Astrocyte (in vitro differentiated cells and primary cell): ENCODE measurements around the gene TEX51. TPM values are rescaled to one million over a fixed set of nuclear protein-coding genes. Genes with fewer than 3 reads are reported as not detected.

Experiments
- DNase-seq: peaks from one replicate; pipeline ENCODE4 v3.0.0-alpha.2; 2010; ENCODE audit warnings: low read depth
- FAIRE-seq: peaks from 2 replicates; lab custom pipeline; 2011; peaks lifted over from hg19 to GRCh38; lab: Jason Lieb, UNC
- H2AFZ ChIP-seq: 2 replicates; pipeline ENCODE4 v1.6.0; 2012; ENCODE audit warnings: low read depth, low read length, inconsistent platforms
- H3K27ac ChIP-seq: 2 replicates; pipeline ENCODE4 v1.5.1; 2011; ENCODE audit warnings: low read depth, low read length, inconsistent platforms
- H3K27me3 ChIP-seq: 2 replicates; pipeline ENCODE4 v1.6.0; 2011; ENCODE audit warnings: low read length, inconsistent platforms; ENCODE audit not compliant: insufficient read depth
- H3K36me3 ChIP-seq: 2 replicates; pipeline ENCODE4 v1.5.1; 2011; ENCODE audit warnings: low read length, inconsistent platforms; ENCODE audit not compliant: insufficient read depth
- H3K4me1 ChIP-seq: 2 replicates; pipeline ENCODE4 v1.5.1; 2011; ENCODE audit warnings: low read length, inconsistent platforms; ENCODE audit not compliant: insufficient read depth
- H3K4me2 ChIP-seq: 2 replicates; pipeline ENCODE4 v1.6.0; 2012; ENCODE audit warnings: low read length, inconsistent platforms
- H3K4me3 ChIP-seq: 2 replicates; pipeline ENCODE4 v1.5.1; 2011; ENCODE audit warnings: low read depth, mild to moderate bottlenecking, low read length, inconsistent platforms; ENCODE audit not compliant: insufficient read depth
- H3K79me2 ChIP-seq: 2 replicates; pipeline ENCODE4 v1.6.0; 2012; ENCODE audit warnings: mild to moderate bottlenecking, low read length, inconsistent platforms; ENCODE audit not compliant: insufficient read depth
- H3K9ac ChIP-seq: 2 replicates; pipeline ENCODE4 v1.6.0; 2012; ENCODE audit warnings: mild to moderate bottlenecking, low read length, inconsistent platforms
- H3K9me3 ChIP-seq: 2 replicates; pipeline ENCODE4 v1.5.1; 2012; ENCODE audit warnings: low read depth, mild to moderate bottlenecking, low read length, inconsistent platforms; ENCODE audit not compliant: insufficient read depth
- H4K20me1 ChIP-seq: 2 replicates; pipeline ENCODE4 v1.6.0; 2012; ENCODE audit warnings: low read length, inconsistent platforms; ENCODE audit not compliant: insufficient read depth
- H3K27ac Mint-ChIP-seq: one replicate; pipeline ENCODE4 v1.8.0; 2021; ENCODE audit warnings: mild to moderate bottlenecking, mixed read lengths; ENCODE audit not compliant: unreplicated experiment
- H3K27me3 Mint-ChIP-seq: one replicate; pipeline ENCODE4 v1.8.0; 2021; ENCODE audit warnings: low read depth, mixed read lengths; ENCODE audit not compliant: unreplicated experiment
- H3K36me3 Mint-ChIP-seq: one replicate; pipeline ENCODE4 v1.8.0; 2021; ENCODE audit warnings: low read depth, mixed read lengths; ENCODE audit not compliant: unreplicated experiment
- H3K4me1 Mint-ChIP-seq: one replicate; pipeline ENCODE4 v1.8.0; 2021; ENCODE audit warnings: low read depth, mixed read lengths; ENCODE audit not compliant: unreplicated experiment
- H3K4me3 Mint-ChIP-seq: one replicate; pipeline ENCODE4 v1.8.0; 2021; ENCODE audit warnings: mild to moderate bottlenecking, moderate library complexity, mixed read lengths; ENCODE audit not compliant: unreplicated experiment
- H3K9me3 Mint-ChIP-seq: one replicate; pipeline ENCODE4 v1.8.0; 2021; ENCODE audit warnings: mild to moderate bottlenecking, mixed read lengths; ENCODE audit not compliant: unreplicated experiment
- EZH2 ChIP-seq: IDR thresholded peaks from 2 replicates; pipeline ENCODE4 v1.6.1; 2012; ENCODE audit warnings: mild to moderate bottlenecking, low read length, inconsistent platforms; ENCODE audit not compliant: insufficient read depth
- total RNA-seq: library from RNA; stranded (reverse); gene quantifications from 2 replicates; pipeline ENCODE4 v1.2.1, GENCODE V29; 2021
- TF ChIP-seq, protein P1 (sequence below): IDR thresholded peaks from 2 replicates; pipeline ENCODE4 v1.5.1; 2011; ENCODE audit warnings: low read depth, mild to moderate bottlenecking, inconsistent platforms, low read length, moderate library complexity; ENCODE audit not compliant: insufficient read depth

The TEX51 gene
- total RNA-seq, 1 donor from 2014 or later = not detected

GRCh38 chr2:126856403-126856802 lies 42.3 kb upstream of the TEX51 start:
- H3K9ac ChIP-seq = no peak overlapping the region
- FAIRE-seq = no peak
- H3K9me3 ChIP-seq = no peaks in the 10 kb centered on the region
- no peak for TF ChIP-seq EZH2
- TF ChIP-seq, protein P1, sequence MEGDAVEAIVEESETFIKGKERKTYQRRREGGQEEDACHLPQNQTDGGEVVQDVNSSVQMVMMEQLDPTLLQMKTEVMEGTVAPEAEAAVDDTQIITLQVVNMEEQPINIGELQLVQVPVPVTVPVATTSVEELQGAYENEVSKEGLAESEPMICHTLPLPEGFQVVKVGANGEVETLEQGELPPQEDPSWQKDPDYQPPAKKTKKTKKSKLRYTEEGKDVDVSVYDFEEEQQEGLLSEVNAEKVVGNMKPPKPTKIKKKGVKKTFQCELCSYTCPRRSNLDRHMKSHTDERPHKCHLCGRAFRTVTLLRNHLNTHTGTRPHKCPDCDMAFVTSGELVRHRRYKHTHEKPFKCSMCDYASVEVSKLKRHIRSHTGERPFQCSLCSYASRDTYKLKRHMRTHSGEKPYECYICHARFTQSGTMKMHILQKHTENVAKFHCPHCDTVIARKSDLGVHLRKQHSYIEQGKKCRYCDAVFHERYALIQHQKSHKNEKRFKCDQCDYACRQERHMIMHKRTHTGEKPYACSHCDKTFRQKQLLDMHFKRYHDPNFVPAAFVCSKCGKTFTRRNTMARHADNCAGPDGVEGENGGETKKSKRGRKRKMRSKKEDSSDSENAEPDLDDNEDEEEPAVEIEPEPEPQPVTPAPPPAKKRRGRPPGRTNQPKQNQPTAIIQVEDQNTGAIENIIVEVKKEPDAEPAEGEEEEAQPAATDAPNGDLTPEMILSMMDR = no peak
- no peak overlapping the region for H3K4me3 Mint-ChIP-seq
- H3K27me3 ChIP-seq = no peaks in the 10 kb centered on the region
- no peak overlapping the region for H3K27ac Mint-ChIP-seq
- no peaks in the 10 kb centered on the region for H4K20me1 ChIP-seq
- peaks cover 7% of the 10 kb centered on the region for H3K4me1 Mint-ChIP-seq
- DNase-seq = no peak
- no peak overlapping the region for H3K4me3 ChIP-seq
- H3K9me3 Mint-ChIP-seq = peaks cover 6% of the 10 kb centered on the region
- no peaks in the 10 kb centered on the region for H3K79me2 ChIP-seq
- H3K36me3 Mint-ChIP-seq = no peaks in the 10 kb centered on the region
- H2AFZ ChIP-seq = no peak overlapping the region
- no peak overlapping the region for H3K27ac ChIP-seq
- no peaks in the 10 kb centered on the region for H3K4me1 ChIP-seq
- H3K36me3 ChIP-seq = no peaks in the 10 kb centered on the region
- H3K4me2 ChIP-seq = no peak overlapping the region
- H3K27me3 Mint-ChIP-seq = peaks cover 37% of the 10 kb centered on the region

DNA sequence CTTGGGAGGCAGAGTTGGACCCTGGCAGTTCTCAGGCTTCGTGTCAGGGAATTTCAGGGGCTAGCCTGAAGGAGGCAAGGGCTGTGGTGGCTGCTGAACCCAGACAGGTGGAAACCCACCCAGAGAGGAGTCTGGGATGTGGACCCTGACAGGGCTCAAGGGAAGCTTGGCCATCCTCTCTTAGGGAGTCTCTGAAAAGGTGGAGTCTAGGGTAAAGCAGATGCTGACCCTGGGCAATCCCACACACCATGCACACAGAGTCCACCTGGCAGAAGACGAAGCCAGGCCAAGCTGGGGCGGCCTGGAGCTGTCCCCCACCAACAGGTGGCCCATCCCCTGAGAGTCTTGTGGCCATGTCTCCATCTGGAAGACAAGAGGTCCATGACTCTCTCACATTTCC lies 41.2 kb upstream of the TEX51 start:
- peaks cover 32% of the 10 kb centered on the region for H3K27me3 Mint-ChIP-seq

GRCh38 chr2:126858013-126858412 lies 40.7 kb upstream of the TEX51 start:
- no peak overlapping the region for H3K4me2 ChIP-seq
- H3K27ac Mint-ChIP-seq = no peak overlapping the region
- peaks cover 35% of the 10 kb centered on the region for H3K27me3 Mint-ChIP-seq
- no peak overlapping the region for H3K4me3 ChIP-seq
- no peak overlapping the region for H3K27ac ChIP-seq
- no peaks in the 10 kb centered on the region for H3K4me1 ChIP-seq
- H3K36me3 Mint-ChIP-seq = no peaks in the 10 kb centered on the region
- no peaks in the 10 kb centered on the region for H3K79me2 ChIP-seq
- H3K9ac ChIP-seq = no peak overlapping the region
- DNase-seq (no peak), FAIRE-seq (no peak)
- no peak overlapping the region for H3K4me3 Mint-ChIP-seq
- H3K4me1 Mint-ChIP-seq = peaks cover 6% of the 10 kb centered on the region
- H4K20me1 ChIP-seq = no peaks in the 10 kb centered on the region
- no peaks in the 10 kb centered on the region for H3K36me3 ChIP-seq
- no peaks in the 10 kb centered on the region for H3K9me3 ChIP-seq
- TF ChIP-seq EZH2 = no peak
- TF ChIP-seq, protein P1 = no peak
- H3K27me3 ChIP-seq = no peaks in the 10 kb centered on the region
- peaks cover 6% of the 10 kb centered on the region for H3K9me3 Mint-ChIP-seq
- no peak overlapping the region for H2AFZ ChIP-seq

More for the DNA sequence above, 41.2 kb upstream of the TEX51 start:
- no peak for TF ChIP-seq EZH2
- TF ChIP-seq, protein P1 = no peak
- H4K20me1 ChIP-seq = no peaks in the 10 kb centered on the region
- H3K27ac ChIP-seq = no peak overlapping the region
- H3K4me2 ChIP-seq = no peak overlapping the region
- H3K36me3 ChIP-seq = no peaks in the 10 kb centered on the region
- no peak overlapping the region for H2AFZ ChIP-seq
- DNase-seq = no peak
- Mint-ChIP-seq H3K4me1 (peaks cover 7% of the 10 kb centered on the region), H3K36me3 (no peaks in the 10 kb centered on the region), H3K9me3 (peaks cover 6% of the 10 kb centered on the region), H3K27ac (no peak overlapping the region), H3K4me3 (no peak overlapping the region)
- H3K79me2 ChIP-seq = no peaks in the 10 kb centered on the region
- H3K4me1 ChIP-seq = no peaks in the 10 kb centered on the region
- no peak for FAIRE-seq
- H3K27me3 ChIP-seq = no peaks in the 10 kb centered on the region
- no peak overlapping the region for H3K4me3 ChIP-seq
- H3K9ac ChIP-seq = no peak overlapping the region
- no peaks in the 10 kb centered on the region for H3K9me3 ChIP-seq
